ENCODE results near the gene HSD17B3.

HSD17B3 gene

DNA sequence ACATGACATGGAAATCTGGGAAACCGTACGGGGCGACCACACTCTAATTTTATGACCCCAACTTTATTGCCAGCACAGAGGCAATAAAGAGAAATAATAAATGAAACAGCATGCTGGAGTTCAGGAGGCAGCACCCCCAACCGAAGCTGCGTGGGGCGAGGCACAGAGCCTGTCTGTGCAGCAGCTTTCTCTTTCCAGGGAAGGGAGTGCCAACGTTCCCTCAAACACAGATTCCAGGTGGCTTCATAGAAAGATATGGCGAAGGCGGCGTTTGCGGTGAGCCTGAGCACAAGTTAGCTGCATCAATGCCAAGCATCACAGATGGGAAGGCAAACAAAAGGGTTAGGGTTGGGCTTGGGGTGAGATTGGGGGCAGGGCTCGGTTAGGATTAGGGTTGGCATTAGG is 114.8 kb downstream of the HSD17B3 start:
- ATAC-seq = no peak
- TF ChIP-seq PPARA (CRISPR knock-in tag; IDR thresholded peaks at IDR 0.05; ENCODE audit: borderline replicate concordance) (no peak), SNAI2 (CRISPR knock-in tag; IDR thresholded peaks at IDR 0.05) (no peak), ZC3H10 (CRISPR knock-in tag; IDR thresholded peaks at IDR 0.05) (no peak), CSRNP3 (CRISPR knock-in tag; IDR thresholded peaks at IDR 0.05) (no peak), ZFP30 (CRISPR knock-in tag; IDR thresholded peaks at IDR 0.05) (no peak), ZNF70 (CRISPR knock-in tag; IDR thresholded peaks at IDR 0.05) (no peak), ESRRG (CRISPR knock-in tag; IDR thresholded peaks at IDR 0.05) (no peak), ISL1 (CRISPR knock-in tag; IDR thresholded peaks at IDR 0.05) (no peak), GLIS3 (CRISPR knock-in tag; IDR thresholded peaks at IDR 0.05) (no peak), ZNF8 (CRISPR knock-in tag; IDR thresholded peaks at IDR 0.05) (no peak), ZNF565 (CRISPR knock-in tag; conservative IDR thresholded peaks at IDR 0.05; ENCODE audit: low read depth) (no peak), ARNTL (CRISPR knock-in tag; IDR thresholded peaks at IDR 0.05; ENCODE audit: borderline replicate concordance, low read depth) (no peak)

DNA sequence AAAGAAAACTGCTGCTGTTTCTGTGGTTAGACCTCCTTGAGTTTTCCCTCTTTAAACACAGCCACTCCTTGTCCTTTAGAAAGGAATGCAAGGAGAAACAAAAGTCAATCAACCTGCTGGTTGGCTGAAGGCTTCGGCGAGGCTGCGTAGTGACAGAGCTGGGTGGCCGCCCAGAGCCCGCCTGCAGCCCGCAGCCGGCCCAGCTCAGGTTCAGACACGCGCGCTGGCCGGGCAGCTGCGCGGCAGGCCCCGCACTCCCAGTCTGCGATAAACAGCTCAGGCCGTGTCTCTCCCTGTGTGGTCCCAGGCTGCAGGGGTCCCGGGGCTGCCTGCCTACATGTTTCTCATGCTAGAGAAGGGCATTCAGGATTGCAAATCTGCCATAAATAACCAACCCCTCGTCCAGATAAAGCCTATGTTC is 115.4 kb downstream of the HSD17B3 start:
- ATAC-seq = no peak
- TF ChIP-seq RARB (CRISPR knock-in tag; IDR thresholded peaks at IDR 0.05) (no peak), BACH2 (CRISPR knock-in tag; IDR thresholded peaks at IDR 0.05; ENCODE audit: borderline replicate concordance) (no peak), GLIS3 (CRISPR knock-in tag; IDR thresholded peaks at IDR 0.05) (no peak), ZC3H10 (CRISPR knock-in tag; IDR thresholded peaks at IDR 0.05) (no peak), TOX (CRISPR knock-in tag; IDR thresholded peaks at IDR 0.05; ENCODE audit: borderline replicate concordance) (no peak), ZNF565 (CRISPR knock-in tag; conservative IDR thresholded peaks at IDR 0.05; ENCODE audit: low read depth) (no peak), TSHZ2 (CRISPR knock-in tag; IDR thresholded peaks at IDR 0.05) (no peak), CSDC2 (CRISPR knock-in tag; IDR thresholded peaks at IDR 0.05) (no peak), ISL1 (CRISPR knock-in tag; IDR thresholded peaks at IDR 0.05) (no peak), CSRNP3 (CRISPR knock-in tag; IDR thresholded peaks at IDR 0.05) (no peak), OSR1 (CRISPR knock-in tag; IDR thresholded peaks at IDR 0.05) (no peak)

DNA sequence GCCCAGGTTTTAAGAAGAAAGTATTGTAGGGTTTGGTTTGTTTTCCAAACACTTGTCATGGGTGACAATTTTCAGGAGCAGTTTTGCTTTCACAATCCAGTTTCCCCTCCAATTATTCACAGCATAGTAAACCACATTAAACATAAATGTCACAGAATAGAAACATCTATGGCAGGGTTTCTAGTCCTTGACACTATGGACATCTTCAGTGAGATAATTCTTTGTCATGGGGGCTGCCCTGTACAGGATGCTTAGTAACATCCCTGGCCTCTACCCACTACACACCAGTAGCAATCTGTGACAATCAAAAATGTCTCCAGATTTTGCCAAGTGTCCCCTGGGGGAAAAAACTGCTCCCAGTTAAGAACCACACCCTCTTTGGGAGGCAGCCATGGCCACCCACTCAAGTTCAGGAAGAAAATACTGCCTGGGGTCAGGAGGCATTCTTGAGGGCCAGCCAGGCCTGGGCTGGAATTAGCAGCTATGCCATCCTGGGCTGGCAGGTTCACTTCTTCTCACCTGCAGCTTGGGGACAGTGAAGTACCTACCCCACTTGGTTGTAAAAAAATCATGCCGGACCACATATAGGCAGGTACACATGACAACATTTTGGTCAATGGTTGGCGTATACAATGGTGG is 116.3 kb downstream of the HSD17B3 start:
- no peak for ATAC-seq
- no peak for TF ChIP-seq PPARA (CRISPR knock-in tag; IDR thresholded peaks at IDR 0.05; ENCODE audit: borderline replicate concordance)
- no peak for TF ChIP-seq ZFP30 (CRISPR knock-in tag; IDR thresholded peaks at IDR 0.05)
- TF ChIP-seq CSDC2 (CRISPR knock-in tag; IDR thresholded peaks at IDR 0.05) = no peak
- no peak for TF ChIP-seq GLIS3 (CRISPR knock-in tag; IDR thresholded peaks at IDR 0.05)
- no peak for TF ChIP-seq TOX (CRISPR knock-in tag; IDR thresholded peaks at IDR 0.05; ENCODE audit: borderline replicate concordance)
- no peak for TF ChIP-seq RARB (CRISPR knock-in tag; IDR thresholded peaks at IDR 0.05)
- no peak for TF ChIP-seq ZFP3 (CRISPR knock-in tag; IDR thresholded peaks at IDR 0.05)
- TF ChIP-seq TCF4 (CRISPR knock-in tag; IDR thresholded peaks at IDR 0.05; ENCODE audit: borderline replicate concordance) = no peak
- no peak for TF ChIP-seq ZC3H10 (CRISPR knock-in tag; IDR thresholded peaks at IDR 0.05)
- TF ChIP-seq BACH2 (CRISPR knock-in tag; IDR thresholded peaks at IDR 0.05; ENCODE audit: borderline replicate concordance) = no peak
- no peak for TF ChIP-seq ESRRG (CRISPR knock-in tag; IDR thresholded peaks at IDR 0.05)
